Spleen (tissue), 7 donors: ENCODE data around the gene DNAH6.

Experiments
- POLR2A ChIP-seq, 3 donors: fragments of 450-650 bp; IDR thresholded peaks; one replicate each; pipeline ENCODE4 v1.5.1; 2017; ENCODE audit warnings: antibody characterized with exemption in 3 of 3, mild to moderate bottlenecking in 1 of 3
- POLR2AphosphoS5 ChIP-seq, 3 donors: sonication (generic); formaldehyde crosslinking; IDR thresholded peaks; one replicate each; pipeline ENCODE4 v1.5.1; 2017; ENCODE audit warnings: antibody characterized with exemption in 3 of 3
- TF ChIP-seq, protein P1 (sequence below), 11 experiments: fragments of 200-600 bp in 7 of 11; fragments of 450-650 bp in 4 of 11; sonication (generic) in 4 of 11; IDR thresholded peaks in 8 of 11; conservative IDR thresholded peaks in 3 of 11; 1 replicate in 7 of 11; 2 replicates in 4 of 11; pipeline versions ENCODE4 v1.4.0 to v1.8.0; 2016 to 2021; ENCODE audit warnings: antibody characterized with exemption in 11 of 11, inconsistent platforms in 4 of 11, mild to moderate bottlenecking in 1 of 11
- donor health status: DM: no; HTN: no; CAD: no; lungs with moderate emphysema.
- donor health status: DM: no; HTN: no; CAD: no.
- donor health status: DM: no; HTN: no; CAD: no.

DNA sequence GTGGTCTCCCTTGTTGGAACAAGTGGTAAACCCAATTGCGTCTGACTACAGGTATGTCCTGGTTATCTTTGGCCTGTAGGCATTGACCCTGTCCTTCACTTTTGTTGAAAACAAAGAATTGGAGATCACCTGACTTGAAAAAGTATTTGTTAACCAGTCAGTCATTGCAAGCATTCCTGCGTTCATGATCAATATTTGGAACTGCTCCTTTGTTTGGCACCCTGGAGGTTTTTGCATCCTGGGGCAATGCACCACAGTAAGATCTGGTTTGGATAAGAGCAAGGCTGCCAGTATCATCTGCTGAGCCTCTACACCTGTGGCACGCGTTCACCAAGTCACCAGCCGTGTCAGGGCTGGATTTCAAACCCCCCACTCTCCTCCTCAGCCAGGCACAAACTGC is 115.7 kb downstream of the DNAH6 start:
- TF ChIP-seq, protein P1, sequence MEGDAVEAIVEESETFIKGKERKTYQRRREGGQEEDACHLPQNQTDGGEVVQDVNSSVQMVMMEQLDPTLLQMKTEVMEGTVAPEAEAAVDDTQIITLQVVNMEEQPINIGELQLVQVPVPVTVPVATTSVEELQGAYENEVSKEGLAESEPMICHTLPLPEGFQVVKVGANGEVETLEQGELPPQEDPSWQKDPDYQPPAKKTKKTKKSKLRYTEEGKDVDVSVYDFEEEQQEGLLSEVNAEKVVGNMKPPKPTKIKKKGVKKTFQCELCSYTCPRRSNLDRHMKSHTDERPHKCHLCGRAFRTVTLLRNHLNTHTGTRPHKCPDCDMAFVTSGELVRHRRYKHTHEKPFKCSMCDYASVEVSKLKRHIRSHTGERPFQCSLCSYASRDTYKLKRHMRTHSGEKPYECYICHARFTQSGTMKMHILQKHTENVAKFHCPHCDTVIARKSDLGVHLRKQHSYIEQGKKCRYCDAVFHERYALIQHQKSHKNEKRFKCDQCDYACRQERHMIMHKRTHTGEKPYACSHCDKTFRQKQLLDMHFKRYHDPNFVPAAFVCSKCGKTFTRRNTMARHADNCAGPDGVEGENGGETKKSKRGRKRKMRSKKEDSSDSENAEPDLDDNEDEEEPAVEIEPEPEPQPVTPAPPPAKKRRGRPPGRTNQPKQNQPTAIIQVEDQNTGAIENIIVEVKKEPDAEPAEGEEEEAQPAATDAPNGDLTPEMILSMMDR (IDR thresholded peaks at IDR 0.05 in 8 of 11, conservative IDR thresholded peaks at IDR 0.05 in 3 of 11), result no peak
- TF ChIP-seq POLR2A (IDR thresholded peaks at IDR 0.05) (no peak), POLR2AphosphoS5 (IDR thresholded peaks at IDR 0.05) (no peak)
